GM23338 (cell line): ENCODE results near the gene SMIM12. TPM values are rescaled to one million over a fixed set of nuclear protein-coding genes. Genes with fewer than 3 reads are reported as not detected.

Source experiments
- ATAC-seq: fragments of 200-7000 bp; cut with Tn5 transposase; 3 replicates; pipeline ENCODE4 v1.9.1; 2020
- DNase-seq: peaks from one replicate; pipeline ENCODE4 v3.0.0-alpha.2; 2015; ENCODE audit warnings: low spot score
- H2AFZ ChIP-seq: fragments of 200-600 bp; sonication (generic); 2 replicates; pipeline ENCODE4 v1.8.0; 2016; ENCODE audit warnings: antibody characterized with exemption, mild to moderate bottlenecking, moderate library complexity
- H3F3A ChIP-seq: fragments of 200-600 bp; sonication (generic); replicated peaks from 2 replicates; pipeline ENCODE4 v1.8.0; 2017; ENCODE audit warnings: antibody characterized with exemption, mixed run types, low read depth
- H3K27ac ChIP-seq: fragments of 200-600 bp; sonication (generic); 2 replicates; pipeline ENCODE4 v1.6.1; 2016; ENCODE audit warnings: low read depth
- H3K27me3 ChIP-seq: fragments of 200-600 bp; sonication (generic); 2 replicates; pipeline ENCODE4 v1.8.0; 2016; ENCODE audit warnings: mild to moderate bottlenecking, mixed run types, moderate library complexity; ENCODE audit not compliant: insufficient read depth
- H3K36me3 ChIP-seq: fragments of 200-600 bp; sonication (generic); 2 replicates; pipeline ENCODE4 v1.8.0; 2016; ENCODE audit warnings: mild to moderate bottlenecking; ENCODE audit not compliant: insufficient read depth
- H3K4me1 ChIP-seq: fragments of 200-600 bp; sonication (generic); 2 replicates; pipeline ENCODE4 v1.8.0; 2016; ENCODE audit warnings: mild to moderate bottlenecking, moderate library complexity; ENCODE audit not compliant: insufficient read depth
- H3K4me2 ChIP-seq: fragments of 200-600 bp; sonication (generic); 2 replicates; pipeline ENCODE4 v1.7.1; 2017; ENCODE audit warnings: mixed run types
- H3K4me3 ChIP-seq: fragments of 200-600 bp; sonication (generic); 2 replicates; pipeline ENCODE4 v1.6.1; 2016; ENCODE audit warnings: mixed run types
- H3K79me2 ChIP-seq: fragments of 200-600 bp; sonication (generic); replicated peaks from 2 replicates; pipeline ENCODE4 v1.8.0; 2017; ENCODE audit warnings: mild to moderate bottlenecking; ENCODE audit not compliant: insufficient read depth
- H3K9me2 ChIP-seq: fragments of 200-600 bp; sonication (generic); 2 replicates; pipeline ENCODE4 v1.8.0; 2017; ENCODE audit not compliant: insufficient read depth
- H4K20me1 ChIP-seq: fragments of 200-600 bp; sonication (generic); replicated peaks from 2 replicates; pipeline ENCODE4 v1.8.0; 2017; ENCODE audit warnings: mild to moderate bottlenecking; ENCODE audit not compliant: insufficient read depth
- H3K27ac Mint-ChIP-seq: 2 replicates; pipeline ENCODE4 v1.8.0; 2020; ENCODE audit warnings: inconsistent platforms, mild to moderate bottlenecking, moderate library complexity, mixed read lengths
- H3K27me3 Mint-ChIP-seq: 3 replicates; pipeline ENCODE4 v1.8.0; 2022; ENCODE audit warnings: low read depth, mild to moderate bottlenecking, moderate library complexity, mixed read lengths, inconsistent platforms; ENCODE audit not compliant: insufficient read depth, poor library complexity
- H3K36me3 Mint-ChIP-seq: 3 replicates; pipeline ENCODE4 v1.8.0; 2021; ENCODE audit warnings: low read depth, mild to moderate bottlenecking, inconsistent platforms, moderate library complexity, mixed read lengths
- H3K4me1 Mint-ChIP-seq: 3 replicates; pipeline ENCODE4 v1.8.0; 2020; ENCODE audit warnings: mild to moderate bottlenecking, inconsistent platforms, mixed read lengths
- H3K4me3 Mint-ChIP-seq: 3 replicates; pipeline ENCODE4 v1.8.0; 2021; ENCODE audit warnings: moderate library complexity, mild to moderate bottlenecking, inconsistent platforms, mixed read lengths
- H3K9me3 Mint-ChIP-seq: 3 replicates; pipeline ENCODE4 v1.8.0; 2020; ENCODE audit warnings: moderate library complexity, mild to moderate bottlenecking, inconsistent platforms, mixed read lengths
- CREB1 ChIP-seq: fragments of 250-450 bp; sonication (Bioruptor Pico); IDR thresholded peaks from 2 replicates; pipeline ENCODE4 v1.5.0; 2020; ENCODE audit warnings: low read depth, mild to moderate bottlenecking, moderate library complexity
- EZH2 ChIP-seq: fragments of 200-600 bp; sonication (generic); IDR thresholded peaks from one replicate; pipeline ENCODE4 v1.8.0; 2017; ENCODE audit warnings: antibody characterized with exemption, mild to moderate bottlenecking, low read depth; ENCODE audit not compliant: unreplicated experiment
- EZH2phosphoT487 ChIP-seq: fragments of 200-600 bp; sonication (generic); IDR thresholded peaks from one replicate; pipeline ENCODE4 v1.8.1; 2018; ENCODE audit warnings: antibody characterized with exemption; ENCODE audit not compliant: unreplicated experiment
- JUNB ChIP-seq: IDR thresholded peaks from one replicate; pipeline ENCODE4 v1.6.1; 2016; ENCODE audit warnings: antibody characterized with exemption; ENCODE audit not compliant: unreplicated experiment
- NANOG ChIP-seq: IDR thresholded peaks from 2 replicates; pipeline ENCODE4 v1.6.1; 2016; ENCODE audit warnings: antibody characterized with exemption, borderline replicate concordance
- POLR2AphosphoS5 ChIP-seq: IDR thresholded peaks from 2 replicates; pipeline ENCODE4 v1.6.1; 2016; ENCODE audit warnings: antibody characterized with exemption, low read depth
- REST ChIP-seq: IDR thresholded peaks from one replicate; pipeline ENCODE4 v1.6.1; 2018; ENCODE audit warnings: antibody characterized with exemption; ENCODE audit not compliant: unreplicated experiment
- STAT1 ChIP-seq: IDR thresholded peaks from one replicate; pipeline ENCODE4 v1.6.1; 2016; ENCODE audit warnings: antibody characterized with exemption; ENCODE audit not compliant: unreplicated experiment
- ZNF114 ChIP-seq: fragments of 250-450 bp; sonication (Bioruptor Pico); IDR thresholded peaks from 2 replicates; pipeline ENCODE4 v1.5.0; 2020; ENCODE audit warnings: mild to moderate bottlenecking, moderate library complexity
- ZNF331 ChIP-seq: fragments of 250-450 bp; sonication (Bioruptor Pico); IDR thresholded peaks from 2 replicates; pipeline ENCODE4 v1.5.0; 2020; ENCODE audit warnings: low read depth, mild to moderate bottlenecking, moderate library complexity
- polyA plus RNA-seq: library from polyadenylated mRNA; unstranded; fragments of >200 nt; fragmentation: Nextera tagmentation; extraction: Ambion mirVana; gene quantifications from 2 replicates; pipeline ENCODE4 v1.2.1, GENCODE V29; 2016
- total RNA-seq: library from RNA; depleted of rRNA; stranded (reverse); fragments of >200 nt; shearing (Covaris generic); gene quantifications from 2 replicates; pipeline ENCODE4 v1.2.3, GENCODE V29; 2014
- TF ChIP-seq, protein P1 (sequence below): IDR thresholded peaks from 2 replicates; pipeline ENCODE4 v1.6.1; 2016; ENCODE audit warnings: antibody characterized with exemption
- TF ChIP-seq, protein P2 (sequence below): fragments of 250-450 bp; sonication (Bioruptor Pico); IDR thresholded peaks from 2 replicates; pipeline ENCODE4 v1.5.0; 2020; ENCODE audit warnings: mild to moderate bottlenecking, moderate library complexity
- TF ChIP-seq, protein P3 (sequence below), 2 experiments: fragments of 200-600 bp in 1 of 2; sonication (generic) in 1 of 2; conservative IDR thresholded peaks; 2 replicates each; pipeline versions ENCODE4 v1.5.1 to v1.6.1; 2016 to 2017; ENCODE audit warnings: antibody characterized with exemption in 2 of 2, low read depth in 2 of 2, mild to moderate bottlenecking in 2 of 2, moderate library complexity in 1 of 2

The SMIM12 gene
- total and polyA plus RNA-seq, 2 experiments from 2014 or later, result 22.7 to 25.3 TPM

DNA sequence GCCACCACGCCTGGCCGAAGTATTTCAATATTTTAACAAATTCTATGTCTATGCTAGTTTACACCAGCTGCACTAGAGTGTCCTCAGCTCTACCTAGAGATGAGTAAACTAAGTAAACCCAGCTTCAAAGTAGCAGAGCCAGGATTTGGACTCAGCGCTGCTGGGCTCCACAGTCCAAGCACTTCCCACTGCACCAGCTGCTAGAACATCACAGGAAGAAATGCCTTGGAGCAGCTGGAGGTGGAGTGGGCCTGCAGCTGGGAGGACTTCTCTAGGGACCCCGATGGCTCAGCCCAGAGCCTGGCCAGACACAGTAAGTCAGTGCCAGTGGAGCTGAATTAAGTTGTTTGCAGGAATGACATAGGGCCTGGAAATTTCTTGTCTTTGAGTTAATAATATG, 10.2 kb upstream of the SMIM12 start:
- H3K27me3 ChIP-seq, result peaks cover 4% of the 10 kb centered on the region; the same call in 1 of the 2 replicates
- no peak overlapping the region for H3K27ac ChIP-seq
- H3K36me3 ChIP-seq, result no peaks in the 10 kb centered on the region
- no peak overlapping the region for H3K4me2 ChIP-seq
- Mint-ChIP-seq H3K27me3 (peaks cover 11% of the 10 kb centered on the region), H3K36me3 (no peaks in the 10 kb centered on the region; the same call in 2 of the 3 replicates), H3K27ac (no peak overlapping the region), H3K9me3 (no peaks in the 10 kb centered on the region), H3K4me3 (no peak overlapping the region), H3K4me1 (peaks cover 8% of the 10 kb centered on the region)
- H3K4me1 ChIP-seq, result no peaks in the 10 kb centered on the region
- H3F3A ChIP-seq, result no peaks in the 10 kb centered on the region
- no peak overlapping the region for H3K4me3 ChIP-seq
- TF ChIP-seq, protein P1, sequence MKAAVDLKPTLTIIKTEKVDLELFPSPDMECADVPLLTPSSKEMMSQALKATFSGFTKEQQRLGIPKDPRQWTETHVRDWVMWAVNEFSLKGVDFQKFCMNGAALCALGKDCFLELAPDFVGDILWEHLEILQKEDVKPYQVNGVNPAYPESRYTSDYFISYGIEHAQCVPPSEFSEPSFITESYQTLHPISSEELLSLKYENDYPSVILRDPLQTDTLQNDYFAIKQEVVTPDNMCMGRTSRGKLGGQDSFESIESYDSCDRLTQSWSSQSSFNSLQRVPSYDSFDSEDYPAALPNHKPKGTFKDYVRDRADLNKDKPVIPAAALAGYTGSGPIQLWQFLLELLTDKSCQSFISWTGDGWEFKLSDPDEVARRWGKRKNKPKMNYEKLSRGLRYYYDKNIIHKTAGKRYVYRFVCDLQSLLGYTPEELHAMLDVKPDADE, result no peak
- TF ChIP-seq, protein P2, sequence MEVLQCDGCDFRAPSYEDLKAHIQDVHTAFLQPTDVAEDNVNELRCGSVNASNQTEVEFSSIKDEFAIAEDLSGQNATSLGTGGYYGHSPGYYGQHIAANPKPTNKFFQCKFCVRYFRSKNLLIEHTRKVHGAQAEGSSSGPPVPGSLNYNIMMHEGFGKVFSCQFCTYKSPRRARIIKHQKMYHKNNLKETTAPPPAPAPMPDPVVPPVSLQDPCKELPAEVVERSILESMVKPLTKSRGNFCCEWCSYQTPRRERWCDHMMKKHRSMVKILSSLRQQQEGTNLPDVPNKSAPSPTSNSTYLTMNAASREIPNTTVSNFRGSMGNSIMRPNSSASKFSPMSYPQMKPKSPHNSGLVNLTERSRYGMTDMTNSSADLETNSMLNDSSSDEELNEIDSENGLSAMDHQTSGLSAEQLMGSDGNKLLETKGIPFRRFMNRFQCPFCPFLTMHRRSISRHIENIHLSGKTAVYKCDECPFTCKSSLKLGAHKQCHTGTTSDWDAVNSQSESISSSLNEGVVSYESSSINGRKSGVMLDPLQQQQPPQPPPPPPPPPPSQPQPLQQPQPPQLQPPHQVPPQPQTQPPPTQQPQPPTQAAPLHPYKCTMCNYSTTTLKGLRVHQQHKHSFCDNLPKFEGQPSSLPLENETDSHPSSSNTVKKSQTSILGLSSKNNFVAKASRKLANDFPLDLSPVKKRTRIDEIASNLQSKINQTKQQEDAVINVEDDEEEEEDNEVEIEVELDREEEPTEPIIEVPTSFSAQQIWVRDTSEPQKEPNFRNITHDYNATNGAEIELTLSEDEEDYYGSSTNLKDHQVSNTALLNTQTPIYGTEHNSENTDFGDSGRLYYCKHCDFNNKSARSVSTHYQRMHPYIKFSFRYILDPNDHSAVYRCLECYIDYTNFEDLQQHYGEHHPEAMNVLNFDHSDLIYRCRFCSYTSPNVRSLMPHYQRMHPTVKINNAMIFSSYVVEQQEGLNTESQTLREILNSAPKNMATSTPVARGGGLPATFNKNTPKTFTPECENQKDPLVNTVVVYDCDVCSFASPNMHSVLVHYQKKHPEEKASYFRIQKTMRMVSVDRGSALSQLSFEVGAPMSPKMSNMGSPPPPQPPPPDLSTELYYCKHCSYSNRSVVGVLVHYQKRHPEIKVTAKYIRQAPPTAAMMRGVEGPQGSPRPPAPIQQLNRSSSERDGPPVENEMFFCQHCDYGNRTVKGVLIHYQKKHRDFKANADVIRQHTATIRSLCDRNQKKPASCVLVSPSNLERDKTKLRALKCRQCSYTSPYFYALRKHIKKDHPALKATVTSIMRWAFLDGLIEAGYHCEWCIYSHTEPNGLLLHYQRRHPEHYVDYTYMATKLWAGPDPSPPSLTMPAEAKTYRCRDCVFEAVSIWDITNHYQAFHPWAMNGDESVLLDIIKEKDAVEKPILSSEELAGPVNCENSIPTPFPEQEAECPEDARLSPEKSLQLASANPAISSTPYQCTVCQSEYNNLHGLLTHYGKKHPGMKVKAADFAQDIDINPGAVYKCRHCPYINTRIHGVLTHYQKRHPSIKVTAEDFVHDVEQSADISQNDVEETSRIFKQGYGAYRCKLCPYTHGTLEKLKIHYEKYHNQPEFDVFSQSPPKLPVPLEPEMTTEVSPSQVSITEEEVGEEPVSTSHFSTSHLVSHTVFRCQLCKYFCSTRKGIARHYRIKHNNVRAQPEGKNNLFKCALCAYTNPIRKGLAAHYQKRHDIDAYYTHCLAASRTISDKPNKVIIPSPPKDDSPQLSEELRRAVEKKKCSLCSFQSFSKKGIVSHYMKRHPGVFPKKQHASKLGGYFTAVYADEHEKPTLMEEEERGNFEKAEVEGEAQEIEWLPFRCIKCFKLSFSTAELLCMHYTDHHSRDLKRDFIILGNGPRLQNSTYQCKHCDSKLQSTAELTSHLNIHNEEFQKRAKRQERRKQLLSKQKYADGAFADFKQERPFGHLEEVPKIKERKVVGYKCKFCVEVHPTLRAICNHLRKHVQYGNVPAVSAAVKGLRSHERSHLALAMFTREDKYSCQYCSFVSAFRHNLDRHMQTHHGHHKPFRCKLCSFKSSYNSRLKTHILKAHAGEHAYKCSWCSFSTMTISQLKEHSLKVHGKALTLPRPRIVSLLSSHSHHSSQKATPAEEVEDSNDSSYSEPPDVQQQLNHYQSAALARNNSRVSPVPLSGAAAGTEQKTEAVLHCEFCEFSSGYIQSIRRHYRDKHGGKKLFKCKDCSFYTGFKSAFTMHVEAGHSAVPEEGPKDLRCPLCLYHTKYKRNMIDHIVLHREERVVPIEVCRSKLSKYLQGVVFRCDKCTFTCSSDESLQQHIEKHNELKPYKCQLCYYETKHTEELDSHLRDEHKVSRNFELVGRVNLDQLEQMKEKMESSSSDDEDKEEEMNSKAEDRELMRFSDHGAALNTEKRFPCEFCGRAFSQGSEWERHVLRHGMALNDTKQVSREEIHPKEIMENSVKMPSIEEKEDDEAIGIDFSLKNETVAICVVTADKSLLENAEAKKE, result no peak
- TF ChIP-seq EZH2 (no peak), EZH2phosphoT487 (no peak), STAT1 (no peak), NANOG (no peak), ZNF114 (CRISPR knock-in tag) (no peak), CREB1 (CRISPR knock-in tag) (no peak), JUNB (no peak), ZNF331 (CRISPR knock-in tag) (no peak), REST (no peak), POLR2AphosphoS5 (no peak)
- TF ChIP-seq, protein P3, sequence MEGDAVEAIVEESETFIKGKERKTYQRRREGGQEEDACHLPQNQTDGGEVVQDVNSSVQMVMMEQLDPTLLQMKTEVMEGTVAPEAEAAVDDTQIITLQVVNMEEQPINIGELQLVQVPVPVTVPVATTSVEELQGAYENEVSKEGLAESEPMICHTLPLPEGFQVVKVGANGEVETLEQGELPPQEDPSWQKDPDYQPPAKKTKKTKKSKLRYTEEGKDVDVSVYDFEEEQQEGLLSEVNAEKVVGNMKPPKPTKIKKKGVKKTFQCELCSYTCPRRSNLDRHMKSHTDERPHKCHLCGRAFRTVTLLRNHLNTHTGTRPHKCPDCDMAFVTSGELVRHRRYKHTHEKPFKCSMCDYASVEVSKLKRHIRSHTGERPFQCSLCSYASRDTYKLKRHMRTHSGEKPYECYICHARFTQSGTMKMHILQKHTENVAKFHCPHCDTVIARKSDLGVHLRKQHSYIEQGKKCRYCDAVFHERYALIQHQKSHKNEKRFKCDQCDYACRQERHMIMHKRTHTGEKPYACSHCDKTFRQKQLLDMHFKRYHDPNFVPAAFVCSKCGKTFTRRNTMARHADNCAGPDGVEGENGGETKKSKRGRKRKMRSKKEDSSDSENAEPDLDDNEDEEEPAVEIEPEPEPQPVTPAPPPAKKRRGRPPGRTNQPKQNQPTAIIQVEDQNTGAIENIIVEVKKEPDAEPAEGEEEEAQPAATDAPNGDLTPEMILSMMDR (conservative IDR thresholded peaks at IDR 0.05; ENCODE audit: low read depth in 2 of 2), result no peak
- H2AFZ ChIP-seq, result no peak overlapping the region
- H3K9me2 ChIP-seq, result no peaks in the 10 kb centered on the region
- ATAC-seq (no peak), DNase-seq (no peak)
- H4K20me1 ChIP-seq, result 0 out of 2 replicates have a peak, but pooled peaks cover 4% of the 10 kb centered on the region
- H3K79me2 ChIP-seq, result no peaks in the 10 kb centered on the region
